GM19468 (cell line): ENCODE measurements around the gene ATPAF2.

ENCODE experiments used
- ATAC-seq: cut with Tn5 transposase; IDR thresholded peaks from one replicate; pipeline ENCODE4 v1.9.1; 2021; ENCODE audit warnings: mild to moderate bottlenecking, moderate library complexity, moderate number of reproducible peaks; ENCODE audit not compliant: unreplicated experiment; ENCODE audit errors: extremely low read depth

ATPAF2 gene

GRCh38 chr17:18040261-18040858, 1.4 kb upstream of the ATPAF2 start:
- no peak for ATAC-seq

GRCh38 chr17:18039535-18040260, 730 bp upstream of the ATPAF2 start:
- no peak for ATAC-seq

GRCh38 chr17:18038149-18038850, 668 bp downstream of the ATPAF2 start:
- no peak for ATAC-seq

GRCh38 chr17:18037486-18037885, 1.5 kb downstream of the ATPAF2 start:
- no peak for ATAC-seq

- ATAC-seq, result no peak
Measured at GRCh38 chr17:18035704-18036103, 3.3 kb downstream of the ATPAF2 start.

- peak; percentile 50 for ATAC-seq
Measured at GRCh38 chr17:18033442-18034099, 5.4 kb downstream of the ATPAF2 start.

GRCh38 chr17:18031955-18032354, 7.0 kb downstream of the ATPAF2 start:
- ATAC-seq, result no peak

GRCh38 chr17:18028952-18029540, 9.9 kb downstream of the ATPAF2 start:
- no peak for ATAC-seq

- ATAC-seq, result no peak
Measured at GRCh38 chr17:18028114-18028951, 10.6 kb downstream of the ATPAF2 start.

- ATAC-seq, result no peak
Measured at GRCh38 chr17:18027280-18027679, 11.7 kb downstream of the ATPAF2 start.

- no peak for ATAC-seq
Measured at GRCh38 chr17:18025945-18026776, 12.8 kb downstream of the ATPAF2 start.

GRCh38 chr17:18025241-18025944, 13.6 kb downstream of the ATPAF2 start:
- ATAC-seq, result no peak

GRCh38 chr17:18021372-18021771, 17.6 kb downstream of the ATPAF2 start:
- no peak for ATAC-seq

- ATAC-seq, result no peak
Measured at GRCh38 chr17:18020971-18021370, 18.0 kb downstream of the ATPAF2 start.

- ATAC-seq, result no peak
Measured at GRCh38 chr17:18019838-18020154, 19.2 kb downstream of the ATPAF2 start.

- ATAC-seq, result no peak
Measured at GRCh38 chr17:18018411-18018921, 20.5 kb downstream of the ATPAF2 start.

GRCh38 chr17:18017958-18018357, 21.0 kb downstream of the ATPAF2 start:
- ATAC-seq, result no peak

GRCh38 chr17:18016426-18016825, 22.5 kb downstream of the ATPAF2 start:
- no peak for ATAC-seq
